ENCODE data around the gene RAB11A.
A peak's percentile ranks its signal among the peaks of the same experiment; 100 is the strongest.
"Not testable (repeated sequence)": the region's sequence is repeated elsewhere in the genome, so short reads cannot be mapped to it uniquely, and the experiment has no call there.

The RAB11A gene

GRCh38 chr15:65845826-65846519 is 23.3 kb upstream of the RAB11A start:
- no peak for DNase-seq

GRCh38 chr15:65847989-65848388 is 21.3 kb upstream of the RAB11A start:
- DNase-seq, result no peak

GRCh38 chr15:65851981-65852380 is 17.3 kb upstream of the RAB11A start:
- no peak for DNase-seq

GRCh38 chr15:65856821-65857455 is 12.4 kb upstream of the RAB11A start:
- DNase-seq, result peak; percentile 86

- DNase-seq, result no peak
These were observed 11.4 kb upstream of the RAB11A start for GRCh38 chr15:65857718-65858402.

- DNase-seq, result peak; percentile 89
These were observed 6.6 kb upstream of the RAB11A start for GRCh38 chr15:65862682-65863081.

GRCh38 chr15:65863106-65863505 is 6.2 kb upstream of the RAB11A start:
- no peak for DNase-seq

- DNase-seq, result no peak
These were observed 2.0 kb upstream of the RAB11A start for GRCh38 chr15:65867244-65867643.

GRCh38 chr15:65867933-65868332 is 1.4 kb upstream of the RAB11A start:
- DNase-seq, result not testable (repeated sequence)

GRCh38 chr15:65868546-65869125 is 655 bp upstream of the RAB11A start:
- DNase-seq, result no peak

- peak; percentile 77 for DNase-seq
These were observed 922 bp downstream of the RAB11A start for GRCh38 chr15:65869954-65870871.

- peak; percentile 73 for DNase-seq
These were observed 1.7 kb downstream of the RAB11A start for GRCh38 chr15:65870889-65871533.

GRCh38 chr15:65871886-65872285 is 2.6 kb downstream of the RAB11A start:
- DNase-seq, result not testable (repeated sequence)

- not testable (repeated sequence) for DNase-seq
These were observed 3.3 kb downstream of the RAB11A start for GRCh38 chr15:65872596-65872995.

- DNase-seq, result no peak
These were observed 4.0 kb downstream of the RAB11A start for GRCh38 chr15:65873256-65873655.

- DNase-seq, result no peak
These were observed 6.2 kb downstream of the RAB11A start for GRCh38 chr15:65875458-65875857.

- DNase-seq, result peak; percentile 55
These were observed 8.5 kb downstream of the RAB11A start for GRCh38 chr15:65877749-65878148.

GRCh38 chr15:65881766-65882434 is 12.6 kb downstream of the RAB11A start:
- DNase-seq, result no peak

GRCh38 chr15:65883571-65883970 is 14.3 kb downstream of the RAB11A start:
- no peak for DNase-seq

- DNase-seq, result peak; percentile 38
These were observed 15.2 kb downstream of the RAB11A start for GRCh38 chr15:65884511-65884910.

- no peak for DNase-seq
These were observed 16.5 kb downstream of the RAB11A start for GRCh38 chr15:65885668-65886218.
